CD14-positive monocyte (primary cell): ENCODE data around the gene MYRFL. TPM values are rescaled to one million over a fixed set of nuclear protein-coding genes. Genes with fewer than 3 reads are reported as not detected.

Experiments used
- DNase-seq, 3 donors: peaks; one replicate each; pipeline ENCODE4 v3.0.0-alpha.2; 2011 to 2022
- H2AFZ ChIP-seq: 2 replicates; pipeline ENCODE4 v1.6.0; 2012; ENCODE audit warnings: mild to moderate bottlenecking, low read depth, low read length, inconsistent platforms; ENCODE audit not compliant: insufficient read depth, poor library complexity, severe bottlenecking
- H3K27ac ChIP-seq, 2 donors: 1 replicate in 1 of 2; 2 replicates in 1 of 2; pipeline ENCODE4 v1.5.1; 2012 to 2013; ENCODE audit warnings: low read length in 2 of 2, control low read depth in 1 of 2, inconsistent platforms in 1 of 2, low read depth in 1 of 2, mild to moderate bottlenecking in 1 of 2
- H3K27me3 ChIP-seq, 2 donors: one replicate each; pipeline versions ENCODE4 v1.6.0 to v1.6.1; 2011 to 2013; ENCODE audit warnings: low read length in 2 of 2; ENCODE audit not compliant: control insufficient read depth in 2 of 2, insufficient read depth in 2 of 2
- H3K36me3 ChIP-seq, 2 donors: replicated peaks in 1 of 2; 1 replicate in 1 of 2; 2 replicates in 1 of 2; pipeline versions ENCODE4 v1.5.1 to v1.6.1; 2012 to 2013; ENCODE audit warnings: low read length in 2 of 2, control low read depth in 1 of 2, inconsistent platforms in 1 of 2, mild to moderate bottlenecking in 1 of 2; ENCODE audit not compliant: insufficient read depth in 2 of 2, control insufficient read depth in 1 of 2
- H3K4me1 ChIP-seq, 2 donors: 1 replicate in 1 of 2; 2 replicates in 1 of 2; pipeline versions ENCODE4 v1.5.1 to v1.6.1; 2012 to 2013; ENCODE audit warnings: low read length in 2 of 2, control low read depth in 1 of 2, inconsistent platforms in 1 of 2, mild to moderate bottlenecking in 1 of 2, moderate library complexity in 1 of 2; ENCODE audit not compliant: insufficient read depth in 2 of 2, control insufficient read depth in 1 of 2
- H3K4me2 ChIP-seq: replicated peaks from 2 replicates; pipeline ENCODE3; 2012; ENCODE audit warnings: low read length, moderate library complexity, mild to moderate bottlenecking; ENCODE audit not compliant: poor library complexity, severe bottlenecking; ENCODE audit errors: extremely low read depth
- H3K4me3 ChIP-seq, 3 experiments: fragments of 200-600 bp in 1 of 3; sonication (generic) in 1 of 3; replicated peaks in 1 of 3; 1 replicate in 2 of 3; 2 replicates in 1 of 3; pipeline ENCODE4 v1.5.1; 2011 to 2013; ENCODE audit warnings: low read length in 3 of 3, mild to moderate bottlenecking in 3 of 3, control low read depth in 2 of 3, low read depth in 2 of 3, inconsistent platforms in 1 of 3, moderate library complexity in 1 of 3
- H3K79me2 ChIP-seq: 2 replicates; pipeline ENCODE4 v1.6.0; 2012; ENCODE audit warnings: mild to moderate bottlenecking, control low read depth, inconsistent platforms, low read length, moderate library complexity; ENCODE audit not compliant: insufficient read depth
- H3K9ac ChIP-seq: 2 replicates; pipeline ENCODE4 v1.6.0; 2017; ENCODE audit warnings: low read length, mild to moderate bottlenecking; ENCODE audit not compliant: insufficient read depth, poor library complexity, severe bottlenecking
- H3K9me3 ChIP-seq, 2 donors: replicated peaks in 1 of 2; 1 replicate in 1 of 2; 2 replicates in 1 of 2; pipeline versions ENCODE4 v1.5.1 to v1.6.1; 2012 to 2013; ENCODE audit warnings: low read length in 2 of 2, control low read depth in 1 of 2; ENCODE audit not compliant: control insufficient read depth in 1 of 2, insufficient read depth in 1 of 2
- H4K20me1 ChIP-seq: 2 replicates; pipeline ENCODE4 v1.6.0; 2012; ENCODE audit warnings: mild to moderate bottlenecking, low read length, control low read depth, moderate library complexity; ENCODE audit not compliant: insufficient read depth
- H3K27ac Mint-ChIP-seq, 7 donors: one replicate each; pipeline ENCODE4 v1.8.0; 2020; ENCODE audit warnings: mild to moderate bottlenecking in 7 of 7, mixed read lengths in 7 of 7, moderate library complexity in 6 of 7, inconsistent platforms in 2 of 7
- H3K27me3 Mint-ChIP-seq, 3 donors: one replicate each; pipeline ENCODE4 v1.8.0; 2021 to 2022; ENCODE audit warnings: low read depth in 3 of 3, mild to moderate bottlenecking in 3 of 3, mixed read lengths in 3 of 3, moderate library complexity in 3 of 3, inconsistent platforms in 1 of 3
- H3K36me3 Mint-ChIP-seq, 2 donors: one replicate each; pipeline ENCODE4 v1.8.0; 2020; ENCODE audit warnings: mixed read lengths in 2 of 2, inconsistent platforms in 1 of 2, mild to moderate bottlenecking in 1 of 2
- H3K4me1 Mint-ChIP-seq: one replicate; pipeline ENCODE4 v1.8.0; 2020; ENCODE audit warnings: mild to moderate bottlenecking, mixed read lengths
- H3K4me3 Mint-ChIP-seq, 2 donors: one replicate each; pipeline ENCODE4 v1.8.0; 2020; ENCODE audit warnings: mild to moderate bottlenecking in 2 of 2, mixed read lengths in 2 of 2, moderate library complexity in 1 of 2
- H3K9me3 Mint-ChIP-seq, 7 donors: one replicate each; pipeline ENCODE4 v1.8.0; 2020 to 2022; ENCODE audit warnings: mixed read lengths in 7 of 7, mild to moderate bottlenecking in 6 of 7, moderate library complexity in 6 of 7, inconsistent platforms in 2 of 7
- WGBS: methylation state at CpG from one replicate; pipeline ENCODE4 v1.1.5; 2013; ENCODE audit warnings: missing lambda C conversion rate; ENCODE audit not compliant: insufficient coverage; 5-methylcytosine and 5-hydroxymethylcytosine counted together
- intact Hi-C, 2 donors: fragments of 100-400 bp; cut with micrococcal nuclease; formaldehyde crosslinking; loops; one replicate each; pipeline versions ENCODE4 v1.15.0 to v1.15.1; 2023
- polyA plus RNA-seq, 3 donors: library from polyadenylated mRNA; depleted of rRNA in 1 of 3; unstranded in 2 of 3; stranded (reverse) in 1 of 3; fragments of 300-500 nt in 2 of 3; fragments of >200 nt in 1 of 3; fragmentation: Illumina TruSeq in 2 of 3; gene quantifications; 1 replicate in 2 of 3; 2 replicates in 1 of 3; pipeline ENCODE4 v1.2.3, GENCODE V29; 2012 to 2021
- TF ChIP-seq, protein P1 (sequence below): fragments of 200-600 bp; IDR thresholded peaks from one replicate; pipeline ENCODE4 v1.8.0; 2022; ENCODE audit warnings: antibody characterized with exemption, mild to moderate bottlenecking

Gene MYRFL
- polyA plus RNA-seq, 3 donors, result not detected

DNA sequence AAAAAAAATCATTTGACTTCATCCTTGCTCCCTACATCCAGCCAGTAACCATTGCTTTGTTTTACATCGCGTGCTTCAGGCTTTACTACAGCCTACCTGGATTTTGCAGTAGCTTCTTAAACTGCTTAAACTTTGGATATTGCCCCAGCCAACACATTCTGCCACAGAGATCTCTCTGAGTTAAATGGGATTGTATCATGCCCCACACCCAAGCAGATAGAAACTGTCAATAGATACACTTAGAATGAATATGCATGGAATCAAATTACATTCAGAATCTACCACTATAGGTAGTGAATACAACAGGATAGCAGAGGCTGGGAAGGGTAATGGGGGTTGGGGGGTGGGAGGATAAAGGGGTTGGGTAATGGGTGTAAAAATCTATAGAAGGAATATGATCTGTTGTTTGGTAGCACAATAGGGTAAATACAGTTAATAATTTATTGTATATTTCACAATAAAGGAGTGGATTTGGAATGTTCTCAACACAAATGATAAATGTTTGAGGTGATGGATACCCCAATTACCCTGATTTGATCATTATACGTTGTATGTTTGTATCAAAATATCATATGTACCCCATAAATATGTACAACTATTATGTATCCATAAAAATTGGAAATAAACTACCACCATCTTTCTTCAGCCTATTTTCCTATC is 2.7 kb upstream of the MYRFL start:
- Mint-ChIP-seq H3K27ac (no peak overlapping the region), H3K9me3 (no peaks in the 10 kb centered on the region), H3K4me1 (peaks cover 2% of the 10 kb centered on the region), H3K36me3 (peaks cover 0 to 3% of the 10 kb centered on the region in 2 donors), H3K4me3 (no peak overlapping the region), H3K27me3 (peaks cover 2 to 5% (median 3%) of the 10 kb centered on the region in 3 donors)
- H2AFZ ChIP-seq, result no peak overlapping the region
- H3K27me3 ChIP-seq, result no peaks in the 10 kb centered on the region
- H3K9ac ChIP-seq, result no peak overlapping the region
- no peak overlapping the region for H3K27ac ChIP-seq
- H4K20me1 ChIP-seq, result no peaks in the 10 kb centered on the region
- H3K4me2 ChIP-seq, result no peak overlapping the region
- no peaks in the 10 kb centered on the region for H3K4me1 ChIP-seq
- no peaks in the 10 kb centered on the region for H3K9me3 ChIP-seq
- 100% methylated on average over 2 of the region's 3 CpGs for WGBS
- TF ChIP-seq, protein P1, sequence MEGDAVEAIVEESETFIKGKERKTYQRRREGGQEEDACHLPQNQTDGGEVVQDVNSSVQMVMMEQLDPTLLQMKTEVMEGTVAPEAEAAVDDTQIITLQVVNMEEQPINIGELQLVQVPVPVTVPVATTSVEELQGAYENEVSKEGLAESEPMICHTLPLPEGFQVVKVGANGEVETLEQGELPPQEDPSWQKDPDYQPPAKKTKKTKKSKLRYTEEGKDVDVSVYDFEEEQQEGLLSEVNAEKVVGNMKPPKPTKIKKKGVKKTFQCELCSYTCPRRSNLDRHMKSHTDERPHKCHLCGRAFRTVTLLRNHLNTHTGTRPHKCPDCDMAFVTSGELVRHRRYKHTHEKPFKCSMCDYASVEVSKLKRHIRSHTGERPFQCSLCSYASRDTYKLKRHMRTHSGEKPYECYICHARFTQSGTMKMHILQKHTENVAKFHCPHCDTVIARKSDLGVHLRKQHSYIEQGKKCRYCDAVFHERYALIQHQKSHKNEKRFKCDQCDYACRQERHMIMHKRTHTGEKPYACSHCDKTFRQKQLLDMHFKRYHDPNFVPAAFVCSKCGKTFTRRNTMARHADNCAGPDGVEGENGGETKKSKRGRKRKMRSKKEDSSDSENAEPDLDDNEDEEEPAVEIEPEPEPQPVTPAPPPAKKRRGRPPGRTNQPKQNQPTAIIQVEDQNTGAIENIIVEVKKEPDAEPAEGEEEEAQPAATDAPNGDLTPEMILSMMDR, result no peak
- no peaks in the 10 kb centered on the region for H3K36me3 ChIP-seq
- no peaks in the 10 kb centered on the region for H3K79me2 ChIP-seq
- intact Hi-C loops, result no loop called here
- DNase-seq, result no peak
- H3K4me3 ChIP-seq, result no peak overlapping the region

DNA sequence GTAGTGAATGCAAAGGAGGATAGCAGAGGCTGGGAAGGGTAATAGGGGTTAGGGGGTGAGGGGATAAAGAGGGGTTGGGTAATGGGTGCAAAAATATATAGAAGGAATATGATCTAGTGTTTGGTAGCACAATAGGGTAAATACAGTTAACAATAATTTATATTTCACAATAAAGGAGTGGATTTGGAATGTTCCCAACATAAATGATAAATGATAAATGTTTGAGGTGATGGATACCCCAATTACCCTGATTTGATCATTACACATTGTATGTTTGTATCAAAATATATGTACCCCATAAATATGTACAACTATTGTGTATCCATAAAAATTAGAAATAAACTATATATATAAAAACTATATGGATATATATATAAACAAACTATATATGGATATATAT is 999 bp upstream of the MYRFL start:
- Mint-ChIP-seq H3K27me3 (peaks cover 2 to 5% (median 4%) of the 10 kb centered on the region in 3 donors), H3K4me1 (peaks cover 2% of the 10 kb centered on the region), H3K9me3 (no peaks in the 10 kb centered on the region), H3K4me3 (no peak overlapping the region), H3K27ac (no peak overlapping the region), H3K36me3 (no peaks in the 10 kb centered on the region)
- no peaks in the 10 kb centered on the region for H3K27me3 ChIP-seq
- DNase-seq, result no peak
- H3K4me2 ChIP-seq, result no peak overlapping the region
- H3K9ac ChIP-seq, result no peak overlapping the region
- H3K4me3 ChIP-seq, result no peak overlapping the region
- no peaks in the 10 kb centered on the region for H3K79me2 ChIP-seq
- no peaks in the 10 kb centered on the region for H3K9me3 ChIP-seq
- no peak overlapping the region for H3K27ac ChIP-seq
- no peaks in the 10 kb centered on the region for H4K20me1 ChIP-seq
- no peak overlapping the region for H2AFZ ChIP-seq
- intact Hi-C loops, result no loop called here
- TF ChIP-seq, protein P1, result no peak
- H3K4me1 ChIP-seq, result no peaks in the 10 kb centered on the region
- H3K36me3 ChIP-seq, result no peaks in the 10 kb centered on the region
